Measurements from ENCODE around the gene PGRMC2. TPM values are rescaled to one million over a fixed set of nuclear protein-coding genes. Genes with fewer than 3 reads are reported as not detected.

Gene PGRMC2
- total and polyA plus RNA-seq, 2 donors (not counting 1 experiment from before 2014, with no cell fraction given), result 4.7 to 30.7 TPM

GRCh38 chr4:128244379-128244778 is 43.2 kb downstream of the PGRMC2 start:
- peaks cover 0 to 8% (median 3%) of the 10 kb centered on the region in 3 donors for H3K9me3 ChIP-seq (ENCODE audit: control extremely low read depth in 1 of 3, control insufficient read depth in 2 of 3, insufficient read depth in 1 of 3, low read length in 2 of 3)
- H3K36me3 ChIP-seq (replicated peaks in 1 of 2; ENCODE audit: control extremely low read depth in 1 of 2, control insufficient read depth in 1 of 2, extremely low read depth in 1 of 2, insufficient read depth in 2 of 2, low read length in 1 of 2), result no peaks in the 10 kb centered on the region
- no peak for TF ChIP-seq CTCF (IDR thresholded peaks at IDR 0.05)
- TF ChIP-seq EZH2 (IDR thresholded peaks at IDR 0.05; ENCODE audit: borderline replicate concordance, insufficient read depth, low read depth, low read length, poor library complexity, severe bottlenecking), result no peak
- H3K27ac Mint-ChIP-seq, result no peak overlapping the region
- no peak overlapping the region for H3K9ac ChIP-seq (ENCODE audit: low read length)
- POLR2A ChIA-PET, result no interaction called here
- H3K4me3 Mint-ChIP-seq, result no peak overlapping the region
- intact Hi-C loops (cut with micrococcal nuclease), result no loop called here
- no peaks in the 10 kb centered on the region for H3K4me1 Mint-ChIP-seq
- H3K79me2 ChIP-seq (ENCODE audit: control insufficient read depth, insufficient read depth, low read length), result no peaks in the 10 kb centered on the region
- H3K27ac ChIP-seq (ENCODE audit: low read length in 2 of 2), result no peak overlapping the region
- CTCF ChIA-PET, result no interaction called here
- peaks cover 7% of the 10 kb centered on the region for H3K27me3 Mint-ChIP-seq
- no peak overlapping the region for H3K4me3 ChIP-seq (ENCODE audit: control extremely low read depth in 1 of 5, extremely low read depth in 1 of 5, insufficient read depth in 1 of 5, low read depth in 2 of 5, low read length in 4 of 5)
- H3K4me2 ChIP-seq (replicated peaks; ENCODE audit: low read depth, low read length, poor library complexity, severe bottlenecking), result no peak overlapping the region
- H4K20me1 ChIP-seq (ENCODE audit: control insufficient read depth, insufficient read depth, low read length, poor library complexity, severe bottlenecking), result no peaks in the 10 kb centered on the region
- WGBS (ENCODE audit: insufficient coverage), result 80% methylated on average over 1 of the region's 2 CpGs
- DNase-seq (no peak), ATAC-seq (ENCODE audit: low read depth) (no peak)
- peaks cover 7% of the 10 kb centered on the region for H3K9me3 Mint-ChIP-seq (ENCODE audit: insufficient read depth)
- H3K4me1 ChIP-seq (ENCODE audit: control insufficient read depth in 2 of 2, insufficient read depth in 2 of 2, low read length in 2 of 2), result no peaks in the 10 kb centered on the region
- H2AFZ ChIP-seq (ENCODE audit: insufficient read depth, low read depth, low read length, poor library complexity, severe bottlenecking), result no peak overlapping the region
- H3K27me3 ChIP-seq (replicated peaks in 1 of 4; ENCODE audit: control extremely low read depth in 1 of 4, control insufficient read depth in 3 of 4, insufficient read depth in 4 of 4, low read length in 3 of 4), result peaks cover 0 to 4% (median 0%) of the 10 kb centered on the region in 4 experiments

GRCh38 chr4:128242601-128243000 is 45.0 kb downstream of the PGRMC2 start:
- intact Hi-C loops (cut with micrococcal nuclease), result no loop called here
- Histone ChIP-seq H3K9ac (ENCODE audit: low read length) (no peak overlapping the region), H4K20me1 (ENCODE audit: control insufficient read depth, insufficient read depth, low read length, poor library complexity, severe bottlenecking) (no peaks in the 10 kb centered on the region), H3K79me2 (ENCODE audit: control insufficient read depth, insufficient read depth, low read length) (no peaks in the 10 kb centered on the region), H3K4me3 (ENCODE audit: control extremely low read depth in 1 of 5, extremely low read depth in 1 of 5, insufficient read depth in 1 of 5, low read depth in 2 of 5, low read length in 4 of 5) (no peak overlapping the region), H3K27me3 (replicated peaks in 1 of 4; ENCODE audit: control extremely low read depth in 1 of 4, control insufficient read depth in 3 of 4, insufficient read depth in 4 of 4, low read length in 3 of 4) (peaks cover 0 to 4% (median 0%) of the 10 kb centered on the region in 4 experiments), H3K36me3 (replicated peaks in 1 of 2; ENCODE audit: control extremely low read depth in 1 of 2, control insufficient read depth in 1 of 2, extremely low read depth in 1 of 2, insufficient read depth in 2 of 2, low read length in 1 of 2) (no peaks in the 10 kb centered on the region), H3K4me1 (ENCODE audit: control insufficient read depth in 2 of 2, insufficient read depth in 2 of 2, low read length in 2 of 2) (no peaks in the 10 kb centered on the region), H2AFZ (ENCODE audit: insufficient read depth, low read depth, low read length, poor library complexity, severe bottlenecking) (no peak overlapping the region), H3K9me3 (ENCODE audit: control extremely low read depth in 1 of 3, control insufficient read depth in 2 of 3, insufficient read depth in 1 of 3, low read length in 2 of 3) (peaks cover 0 to 3% (median 0%) of the 10 kb centered on the region in 3 donors), H3K27ac (ENCODE audit: low read length in 2 of 2) (no peak overlapping the region), H3K4me2 (replicated peaks; ENCODE audit: low read depth, low read length, poor library complexity, severe bottlenecking) (no peak overlapping the region)
- ATAC-seq (ENCODE audit: low read depth) (no peak), DNase-seq (no peak)
- CTCF ChIA-PET, result no interaction called here
- H3K27ac Mint-ChIP-seq, result no peak overlapping the region
- H3K4me3 Mint-ChIP-seq, result no peak overlapping the region
- TF ChIP-seq EZH2 (IDR thresholded peaks at IDR 0.05; ENCODE audit: borderline replicate concordance, insufficient read depth, low read depth, low read length, poor library complexity, severe bottlenecking) (no peak), CTCF (IDR thresholded peaks at IDR 0.05) (no peak)
- no peaks in the 10 kb centered on the region for H3K9me3 Mint-ChIP-seq (ENCODE audit: insufficient read depth)
- POLR2A ChIA-PET, result no interaction called here
- 92% methylated on average over 3 of the region's 4 CpGs for WGBS (ENCODE audit: insufficient coverage)
- no peaks in the 10 kb centered on the region for H3K4me1 Mint-ChIP-seq
- H3K27me3 Mint-ChIP-seq, result peaks cover 7% of the 10 kb centered on the region

Data from B cell (primary cell).